ENCODE data around the gene CHCHD6. TPM values are rescaled to one million over a fixed set of nuclear protein-coding genes. Genes with fewer than 3 reads are reported as not detected.

CHCHD6 gene
- total and polyA plus RNA-seq, 2 donors (not counting 3 experiments of a cell fraction or from before 2014, with no cell fraction given) = 8.4 to 10.1 TPM

GRCh38 chr3:126692858-126693257, 11.2 kb upstream of the CHCHD6 start:
- CTCF ChIA-PET = interaction anchor here (1.0 kb wide), 1 partner anchor 763 kb away, joined by 3 read pairs; no protein-coding TSS in a partner anchor
- Histone ChIP-seq H2AFZ (ENCODE audit: low read depth, low read length) (no peak overlapping the region), H3K79me2 (ENCODE audit: control insufficient read depth, insufficient read depth, low read length) (no peaks in the 10 kb centered on the region), H3K9me1 (replicated peaks; ENCODE audit: control insufficient read depth, extremely low read depth, insufficient read depth, low read length) (no peaks in the 10 kb centered on the region), H3K4me3 (replicated peaks in 1 of 3; ENCODE audit: insufficient read depth in 1 of 3, low read depth in 1 of 3, low read length in 3 of 3) (no peak overlapping the region), H4K20me1 (replicated peaks; ENCODE audit: control insufficient read depth, extremely low read depth, insufficient read depth, low read length) (no peaks in the 10 kb centered on the region), H3K9ac (replicated peaks; ENCODE audit: extremely low read depth, insufficient read depth, low read length) (no peak overlapping the region), H3K9me3 (replicated peaks; ENCODE audit: control insufficient read depth, insufficient read depth, low read length) (no peaks in the 10 kb centered on the region), H3K4me2 (ENCODE audit: insufficient read depth, low read length) (no peak overlapping the region), H3K27me3 (ENCODE audit: control insufficient read depth in 2 of 2, insufficient read depth in 2 of 2, low read length in 2 of 2) (peaks cover 14 to 16% of the 10 kb centered on the region in 2 experiments), H3K36me3 (ENCODE audit: control insufficient read depth in 2 of 2, extremely low read depth in 1 of 2, insufficient read depth in 2 of 2, low read length in 2 of 2) (no peaks in the 10 kb centered on the region), H3K4me1 (ENCODE audit: control insufficient read depth, extremely low read depth, insufficient read depth, low read length) (no peaks in the 10 kb centered on the region), H3K27ac (ENCODE audit: insufficient read depth, low read depth, low read length) (no peak overlapping the region)
- no peak for TF ChIP-seq CTCF (IDR thresholded peaks at IDR 0.05; ENCODE audit: extremely low read depth in 1 of 2, insufficient read depth in 1 of 2, low read depth in 1 of 2, low read length in 2 of 2)
- no peak for TF ChIP-seq FOS (IDR thresholded peaks at IDR 0.05; ENCODE audit: borderline replicate concordance, insufficient read depth, low read length)
- TF ChIP-seq, protein P1, sequence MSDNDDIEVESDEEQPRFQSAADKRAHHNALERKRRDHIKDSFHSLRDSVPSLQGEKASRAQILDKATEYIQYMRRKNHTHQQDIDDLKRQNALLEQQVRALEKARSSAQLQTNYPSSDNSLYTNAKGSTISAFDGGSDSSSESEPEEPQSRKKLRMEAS (IDR thresholded peaks at IDR 0.05; ENCODE audit: insufficient read depth, insufficient read length) = no peak
- no peak for TF ChIP-seq JUN (IDR thresholded peaks at IDR 0.05; ENCODE audit: borderline replicate concordance, insufficient read depth, insufficient read length, low read depth)
- no peak for TF ChIP-seq POLR2AphosphoS5 (IDR thresholded peaks at IDR 0.05; ENCODE audit: insufficient read depth, low read depth, low read length)
- TF ChIP-seq MYC (IDR thresholded peaks at IDR 0.05; ENCODE audit: low read depth, low read length) = no peak
- no peak for TF ChIP-seq EZH2 (IDR thresholded peaks at IDR 0.05; ENCODE audit: borderline replicate concordance, low read depth, low read length, severe bottlenecking)
- TF ChIP-seq GATA2 (IDR thresholded peaks at IDR 0.05; ENCODE audit: insufficient read depth, insufficient read length, low read depth, low read length) = no peak
- no peak for TF ChIP-seq POLR2A (IDR thresholded peaks at IDR 0.05; ENCODE audit: low read depth, low read length)
- intact Hi-C loops (cut with micrococcal nuclease) = no loop called here
- FAIRE-seq (no peak), DNase-seq (ENCODE audit: low read depth, low spot score) (no peak)
- POLR2A ChIA-PET = no interaction called here
- no TSS peak for BruUV-seq (replicated peaks)
- dilution Hi-C loops (cut with MboI; ENCODE audit: extremely low pct_ligation_motif_present, low sequenced_read_pairs) = no loop called here

Measured in endothelial cell of umbilical vein (primary cell).